HG02938 (cell line): ENCODE data around the gene CNIH4.
"Not testable (repeated sequence)": the region's sequence is repeated elsewhere in the genome, so short reads cannot be mapped to it uniquely, and the experiment has no call there.

Experiments used
- ATAC-seq: cut with Tn5 transposase; IDR thresholded peaks from one replicate; pipeline ENCODE4 v1.9.1; 2021; ENCODE audit warnings: mild to moderate bottlenecking, moderate library complexity; ENCODE audit not compliant: unreplicated experiment

Gene CNIH4

DNA sequence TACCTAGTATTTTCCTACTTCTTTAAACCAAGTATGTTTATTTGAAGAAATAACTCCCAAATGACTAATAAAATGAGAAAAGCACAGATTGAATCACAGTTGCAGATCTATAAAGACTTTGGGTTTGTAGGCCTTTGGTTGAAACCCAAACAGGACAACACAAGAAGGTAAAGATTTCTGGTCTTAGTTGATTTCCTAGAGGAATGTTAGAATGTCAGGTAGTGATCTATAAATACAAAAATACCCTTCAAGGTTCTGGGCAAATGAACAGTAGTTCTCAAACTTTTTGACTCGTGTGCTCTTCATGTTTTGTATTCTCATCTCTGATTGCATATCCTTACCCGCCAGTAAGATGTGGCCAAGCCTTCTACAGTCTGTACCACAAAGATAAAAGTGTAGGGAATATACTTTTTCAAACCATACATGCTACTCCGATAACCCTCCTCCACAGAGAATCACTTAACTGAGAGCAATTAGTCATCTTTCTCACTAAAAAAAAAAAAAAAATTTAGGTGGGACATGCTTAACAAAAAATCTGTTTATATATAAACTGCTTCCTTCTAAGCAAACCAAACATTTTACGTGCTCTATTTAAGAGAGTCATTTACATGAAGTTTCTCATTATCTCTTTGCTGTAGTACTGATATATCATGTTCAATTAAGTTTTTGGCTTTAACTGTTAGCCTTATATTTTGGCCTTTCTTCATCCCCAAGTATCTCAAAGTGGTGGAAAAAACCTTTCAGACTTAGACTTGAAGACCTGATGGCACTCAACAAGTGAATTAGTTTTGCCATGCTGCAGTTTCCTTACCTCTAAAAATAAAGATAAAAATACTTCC is 36.0 kb downstream of the CNIH4 start:
- no peak for ATAC-seq

DNA sequence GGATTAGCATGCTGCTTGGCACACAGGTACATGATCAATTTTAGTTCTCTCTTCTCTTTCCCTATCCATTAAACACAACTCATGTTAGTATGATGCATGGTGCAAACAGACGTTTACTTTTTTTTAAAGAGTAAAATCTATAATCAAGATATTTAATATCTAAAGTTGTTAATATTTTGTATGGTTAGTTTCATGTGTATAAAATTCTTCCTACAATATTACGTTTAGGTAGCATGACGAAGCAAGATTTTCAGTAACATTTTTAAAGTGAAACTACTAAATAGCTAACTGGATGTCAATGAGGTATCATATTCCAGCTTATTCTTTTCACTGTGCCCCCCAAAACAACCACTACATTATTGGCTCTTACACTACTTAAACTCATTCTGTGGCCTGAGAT is 36.6 kb downstream of the CNIH4 start:
- no peak for ATAC-seq

- no peak for ATAC-seq
These were observed 43.2 kb downstream of the CNIH4 start for GRCh38 chr1:224399887-224400286.

GRCh38 chr1:224402472-224403036 is 45.9 kb downstream of the CNIH4 start:
- ATAC-seq: no peak

DNA sequence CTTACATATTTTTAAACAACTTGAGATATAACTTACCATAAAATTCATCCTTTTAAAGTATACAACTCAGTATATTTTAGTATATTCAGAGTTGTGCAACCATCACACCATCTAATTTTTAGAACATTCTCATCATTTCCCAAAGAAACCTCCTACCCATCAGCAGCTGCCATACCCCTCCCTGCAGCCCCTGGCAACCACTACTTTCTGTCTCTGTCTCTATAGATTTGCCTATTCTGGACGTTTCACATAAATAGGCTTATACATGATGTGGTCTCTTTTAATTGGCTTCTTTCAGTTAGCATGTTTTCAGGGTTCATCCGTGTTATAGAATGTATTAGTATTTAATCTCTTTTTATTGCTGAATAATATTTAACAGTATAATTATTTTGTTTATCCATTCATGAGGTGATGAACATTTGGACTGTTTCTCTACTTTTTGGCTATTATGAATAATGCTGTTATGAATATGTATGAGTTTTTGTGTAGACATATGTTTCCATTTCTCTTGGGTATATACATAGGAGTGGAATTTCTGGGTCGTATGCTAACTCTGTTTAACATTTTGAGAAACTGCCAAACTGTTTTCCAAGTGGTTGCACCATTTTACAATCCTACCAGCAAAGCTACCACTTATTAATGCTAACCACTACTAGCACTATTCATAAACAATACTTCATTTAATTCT is 48.4 kb downstream of the CNIH4 start:
- ATAC-seq: no peak

GRCh38 chr1:224405604-224405970 is 48.9 kb downstream of the CNIH4 start:
- ATAC-seq: no peak

DNA sequence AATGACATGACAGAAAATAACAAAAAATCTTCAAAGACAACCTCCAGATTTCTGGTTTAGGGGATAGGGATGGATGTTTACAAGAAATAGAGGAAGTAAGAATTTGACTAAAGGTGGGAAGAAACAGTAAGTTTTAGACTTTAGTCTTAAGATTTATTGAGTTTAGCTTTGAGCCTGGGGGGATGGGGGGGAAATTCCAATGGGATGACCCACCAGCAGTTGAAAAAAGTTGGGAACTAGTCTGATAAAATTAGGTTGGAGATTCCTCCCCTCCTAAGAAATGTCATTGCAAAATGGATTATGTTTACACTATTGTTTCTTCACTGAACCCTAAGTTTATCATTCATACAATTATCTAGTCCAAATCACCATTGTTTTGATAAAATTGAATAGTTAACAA is 49.5 kb downstream of the CNIH4 start:
- ATAC-seq: no peak

GRCh38 chr1:224407571-224408293 is 51.1 kb downstream of the CNIH4 start:
- no peak for ATAC-seq

- ATAC-seq: no peak
These were observed 51.6 kb downstream of the CNIH4 start for GRCh38 chr1:224408294-224408590.

DNA sequence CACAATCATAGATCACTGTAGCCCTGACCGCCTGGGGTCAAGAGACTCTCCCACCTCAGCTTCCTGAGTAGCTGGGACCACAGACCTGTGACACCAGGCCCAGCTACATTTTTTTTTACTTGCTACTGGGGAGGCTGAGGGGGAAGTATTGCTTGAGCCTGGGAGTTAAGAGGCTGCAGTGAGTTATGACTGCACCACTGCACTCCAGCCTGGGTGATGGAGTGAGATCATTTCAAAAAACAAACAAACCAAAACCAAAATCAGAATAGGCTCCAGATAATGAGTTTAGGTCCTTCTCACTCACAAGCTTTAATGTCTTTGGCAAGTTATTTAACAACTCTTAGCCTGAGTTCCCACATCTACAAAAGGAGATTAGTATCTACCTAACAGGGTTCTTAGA is 55.1 kb downstream of the CNIH4 start:
- no peak for ATAC-seq

DNA sequence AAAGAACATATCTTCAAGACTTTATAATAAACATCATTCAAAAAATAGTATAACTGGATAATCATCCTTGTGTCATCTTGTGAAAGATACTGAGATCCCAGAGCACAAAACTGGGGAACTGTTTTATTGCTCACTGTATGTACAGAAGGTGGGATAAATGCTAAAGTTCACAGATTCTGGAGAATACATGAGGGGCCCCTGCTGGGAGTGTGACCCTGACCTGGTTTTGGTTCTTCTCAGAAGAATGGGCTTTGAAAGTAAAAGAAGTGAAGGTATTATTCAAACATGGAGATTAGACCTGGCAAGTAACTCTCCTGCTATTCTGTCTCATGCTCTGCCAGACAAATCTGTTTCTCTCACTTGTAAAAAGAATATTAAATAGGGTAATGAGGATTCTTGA is 63.4 kb downstream of the CNIH4 start:
- ATAC-seq: no peak

DNA sequence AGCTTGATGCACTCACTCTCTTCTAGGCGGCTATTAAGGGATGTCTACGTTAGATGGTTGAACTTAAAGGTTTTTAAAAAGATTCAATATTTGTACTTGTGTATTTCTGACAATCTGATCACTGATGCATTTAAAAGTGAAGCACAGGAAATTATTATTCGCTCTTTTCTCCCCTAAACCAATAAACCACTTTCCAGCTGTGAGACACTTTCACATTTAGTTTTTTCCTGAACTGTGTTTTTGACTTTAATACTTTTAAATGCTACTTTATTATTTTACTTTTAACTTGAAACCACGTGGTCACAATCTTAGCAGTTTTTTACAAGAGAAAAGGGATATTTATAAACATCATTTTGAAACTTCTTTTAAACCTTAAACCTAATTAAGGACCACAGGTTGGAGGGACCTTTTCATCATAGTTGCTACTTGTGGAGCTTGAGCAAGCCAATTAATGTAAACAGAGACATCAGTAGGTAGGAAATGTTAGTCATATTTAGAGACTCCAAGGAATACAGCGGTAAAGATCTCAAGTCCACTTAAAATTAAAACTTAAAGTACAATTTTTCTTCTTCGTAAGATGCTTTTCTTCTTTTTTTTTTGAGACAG is 68.7 kb downstream of the CNIH4 start:
- ATAC-seq: no peak

DNA sequence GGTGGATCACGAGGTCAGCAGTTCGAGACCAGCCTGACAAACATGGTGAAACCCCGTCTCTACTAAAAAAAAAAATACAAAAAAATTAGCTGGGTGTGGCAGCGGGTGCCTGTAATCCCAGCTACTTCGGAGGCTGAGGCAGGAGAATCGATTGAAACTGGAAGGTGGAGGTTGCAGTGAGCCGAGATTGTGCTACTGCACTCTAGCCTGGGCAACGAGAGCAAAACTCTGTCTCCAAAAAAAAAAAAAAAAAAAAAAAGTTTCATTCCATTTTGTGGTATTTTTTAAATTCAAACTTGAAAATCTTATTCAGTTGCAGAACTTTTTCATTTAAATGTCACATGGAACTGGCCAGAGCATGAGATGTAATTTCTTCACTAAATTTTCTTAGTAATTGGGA is 70.2 kb downstream of the CNIH4 start:
- ATAC-seq: not testable (repeated sequence)

- no peak for ATAC-seq
These were observed 70.7 kb downstream of the CNIH4 start for GRCh38 chr1:224427346-224427745.

- ATAC-seq: not testable (repeated sequence)
These were observed 72.0 kb downstream of the CNIH4 start for GRCh38 chr1:224428713-224429112.
